H9 (cell line): Measurements from ENCODE around the gene BPIFB4. TPM values are rescaled to one million over a fixed set of nuclear protein-coding genes. Genes with fewer than 3 reads are reported as not detected.

Experiments used
- DNase-seq: peaks from one replicate; pipeline ENCODE4 v3.0.0-alpha.2; 2017
- H2AFZ ChIP-seq: one replicate; pipeline ENCODE4 v1.6.1; 2013; ENCODE audit warnings: mild to moderate bottlenecking, low read length, control low read depth, moderate library complexity
- H2AK5ac ChIP-seq: 2 replicates; pipeline ENCODE4 v1.6.1; 2013; ENCODE audit warnings: low read length, control low read depth, mixed read lengths; ENCODE audit not compliant: insufficient read length
- H2BK120ac ChIP-seq: one replicate; pipeline ENCODE4 v1.6.1; 2013; ENCODE audit warnings: low read depth, mild to moderate bottlenecking, low read length, control low read depth, inconsistent platforms; ENCODE audit not compliant: poor library complexity, severe bottlenecking
- H2BK12ac ChIP-seq: 2 replicates; pipeline ENCODE4 v1.6.1; 2013; ENCODE audit warnings: low read length, control low read depth, mixed read lengths, low read depth; ENCODE audit not compliant: insufficient read length
- H2BK15ac ChIP-seq: 2 replicates; pipeline ENCODE4 v1.6.1; 2013; ENCODE audit warnings: low read depth, low read length, control low read depth
- H2BK20ac ChIP-seq: one replicate; pipeline ENCODE4 v1.6.1; 2013; ENCODE audit warnings: low read depth, mild to moderate bottlenecking, low read length, control low read depth, inconsistent platforms; ENCODE audit not compliant: poor library complexity, severe bottlenecking
- H2BK5ac ChIP-seq: 2 replicates; pipeline ENCODE4 v1.6.1; 2013; ENCODE audit warnings: low read length, control low read depth, mixed read lengths; ENCODE audit not compliant: insufficient read length
- H3K14ac ChIP-seq: 2 replicates; pipeline ENCODE4 v1.6.1; 2013; ENCODE audit warnings: low read length, control low read depth; ENCODE audit not compliant: insufficient read depth
- H3K18ac ChIP-seq: 2 replicates; pipeline ENCODE4 v1.6.1; 2013; ENCODE audit warnings: low read depth, mild to moderate bottlenecking, mixed read lengths, low read length, control low read depth; ENCODE audit not compliant: insufficient read length
- H3K23ac ChIP-seq: 2 replicates; pipeline ENCODE4 v1.6.1; 2013; ENCODE audit warnings: low read length, control low read depth, mixed read lengths, low read depth; ENCODE audit not compliant: insufficient read length
- H3K23me2 ChIP-seq: 2 replicates; pipeline ENCODE4 v1.6.1; 2013; ENCODE audit warnings: low read depth, mild to moderate bottlenecking, mixed read lengths, low read length, control low read depth; ENCODE audit not compliant: insufficient read length, poor library complexity, severe bottlenecking
- H3K27ac ChIP-seq: 2 replicates; pipeline ENCODE4 v1.5.1; 2013; ENCODE audit warnings: low read length, control low read depth, mixed read lengths, low read depth; ENCODE audit not compliant: insufficient read length
- H3K27me3 ChIP-seq: 2 replicates; pipeline ENCODE4 v1.6.1; 2013; ENCODE audit warnings: low read length, control low read depth, inconsistent platforms; ENCODE audit not compliant: insufficient read depth
- H3K4ac ChIP-seq: 2 replicates; pipeline ENCODE4 v1.6.1; 2013; ENCODE audit warnings: low read depth, mild to moderate bottlenecking, control low read depth, inconsistent platforms, low read length, moderate library complexity
- H3K4me1 ChIP-seq: 2 replicates; pipeline ENCODE4 v1.6.1; 2013; ENCODE audit warnings: low read length, control low read depth, inconsistent platforms; ENCODE audit not compliant: insufficient read depth
- H3K4me2 ChIP-seq: 2 replicates; pipeline ENCODE4 v1.6.1; 2013; ENCODE audit warnings: low read length, control low read depth, mixed read lengths; ENCODE audit not compliant: insufficient read length, insufficient read depth
- H3K56ac ChIP-seq: 2 replicates; pipeline ENCODE4 v1.6.1; 2013; ENCODE audit warnings: low read depth, mild to moderate bottlenecking, mixed read lengths, low read length, control low read depth; ENCODE audit not compliant: insufficient read length
- H3K79me1 ChIP-seq: 2 replicates; pipeline ENCODE4 v1.6.1; 2013; ENCODE audit warnings: low read depth, mild to moderate bottlenecking, moderate library complexity, low read length, control low read depth, inconsistent platforms; ENCODE audit not compliant: insufficient read depth, poor library complexity, severe bottlenecking
- H3K79me2 ChIP-seq: 2 replicates; pipeline ENCODE4 v1.6.1; 2013; ENCODE audit warnings: low read length, control low read depth, inconsistent platforms; ENCODE audit not compliant: insufficient read depth
- H3K9ac ChIP-seq: 2 replicates; pipeline ENCODE4 v1.6.1; 2013; ENCODE audit warnings: low read length, control low read depth, mixed read lengths; ENCODE audit not compliant: insufficient read length; ENCODE audit errors: extremely low read depth
- H3K9me3 ChIP-seq: one replicate; pipeline ENCODE4 v1.6.1; 2013; ENCODE audit warnings: low read depth, low read length, inconsistent platforms; ENCODE audit not compliant: control insufficient read depth
- H3T11ph ChIP-seq: one replicate; pipeline ENCODE4 v1.6.1; 2013; ENCODE audit warnings: mild to moderate bottlenecking, low read length, control low read depth, inconsistent platforms
- H4K20me1 ChIP-seq: one replicate; pipeline ENCODE4 v1.6.1; 2013; ENCODE audit not compliant: control insufficient read depth, insufficient read length, insufficient read depth
- H4K5ac ChIP-seq: 2 replicates; pipeline ENCODE4 v1.6.1; 2013; ENCODE audit warnings: low read depth, mild to moderate bottlenecking, mixed read lengths, low read length, control low read depth; ENCODE audit not compliant: insufficient read length
- H4K8ac ChIP-seq: replicated peaks from 2 replicates; pipeline ENCODE4 v1.6.1; 2013; ENCODE audit warnings: low read length, control low read depth, mixed read lengths, low read depth; ENCODE audit not compliant: insufficient read length
- H4K91ac ChIP-seq: 2 replicates; pipeline ENCODE4 v1.6.1; 2013; ENCODE audit warnings: low read depth, mild to moderate bottlenecking, moderate library complexity, mixed read lengths, low read length, control low read depth; ENCODE audit not compliant: insufficient read length
- H3K27ac Mint-ChIP-seq, 3 experiments: 2 replicates in 2 of 3; 3 replicates in 1 of 3; pipeline ENCODE4 v1.8.0; 2020 to 2021; ENCODE audit warnings: mixed read lengths in 3 of 3, mild to moderate bottlenecking in 1 of 3, moderate library complexity in 1 of 3
- H3K27me3 Mint-ChIP-seq: 2 replicates; pipeline ENCODE4 v1.8.0; 2021; ENCODE audit warnings: low read depth, mild to moderate bottlenecking, moderate library complexity, mixed read lengths
- H3K36me3 Mint-ChIP-seq, 3 experiments: 2 replicates in 2 of 3; 3 replicates in 1 of 3; pipeline ENCODE4 v1.8.0; 2020 to 2021; ENCODE audit warnings: low read depth in 3 of 3, mixed read lengths in 3 of 3; ENCODE audit not compliant: insufficient read depth in 1 of 3
- H3K4me1 Mint-ChIP-seq, 2 experiments: 2 replicates each; pipeline ENCODE4 v1.8.0; 2020; ENCODE audit warnings: mixed read lengths in 2 of 2
- H3K4me3 Mint-ChIP-seq, 2 experiments: 2 replicates in 1 of 2; 3 replicates in 1 of 2; pipeline ENCODE4 v1.8.0; 2020 to 2021; ENCODE audit warnings: mild to moderate bottlenecking in 2 of 2, mixed read lengths in 2 of 2, moderate library complexity in 1 of 2
- H3K9me3 Mint-ChIP-seq, 2 experiments: 2 replicates in 1 of 2; 3 replicates in 1 of 2; pipeline ENCODE4 v1.8.0; 2020; ENCODE audit warnings: mild to moderate bottlenecking in 2 of 2, mixed read lengths in 2 of 2, moderate library complexity in 1 of 2
- WGBS: extraction: QIAGEN DNeasy Blood & Tissue Kit; methylation state at CpG from one replicate; pipeline ENCODE4 v1.1.7; 2013; ENCODE audit warnings: missing lambda C conversion rate, low lambda C conversion rate, mixed read lengths; ENCODE audit not compliant: insufficient read length; ENCODE audit errors: extremely low coverage; 5-methylcytosine and 5-hydroxymethylcytosine counted together
- total RNA-seq: library from RNA; stranded (reverse); gene quantifications from 2 replicates; pipeline ENCODE4 v1.2.1, GENCODE V29; 2021
- TF ChIP-seq, protein P1 (sequence below): fragments of 200-600 bp; sonication (generic); conservative IDR thresholded peaks from 3 replicates; pipeline ENCODE4 v1.8.0; 2021; ENCODE audit warnings: antibody characterized with exemption, mild to moderate bottlenecking

BPIFB4 gene
- total RNA-seq, 1 experiment from 2014 or later = not detected

DNA sequence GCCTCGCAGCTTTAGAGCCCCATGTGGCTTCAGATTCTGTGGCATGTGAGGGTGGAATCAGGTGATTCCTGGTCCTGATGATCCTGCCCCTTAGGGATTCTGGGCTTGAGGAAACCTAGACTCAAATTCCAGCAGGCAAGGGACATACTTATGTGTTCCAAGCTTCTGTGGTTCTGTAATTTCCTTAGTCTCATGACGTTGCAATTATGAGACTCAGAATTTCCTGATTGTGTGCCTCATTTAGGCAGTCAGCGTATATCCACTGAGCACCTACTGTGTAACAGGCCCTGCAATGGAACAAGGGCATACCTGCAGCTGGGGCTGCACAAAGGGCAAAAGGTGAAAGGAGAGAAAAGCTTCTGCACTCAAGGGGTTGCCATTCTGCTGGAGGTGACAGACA lies 11.6 kb upstream of the BPIFB4 start:
- Histone ChIP-seq H3K23me2 (no peaks in the 10 kb centered on the region), H3K79me2 (no peaks in the 10 kb centered on the region), H3K9ac (no peak overlapping the region), H3K79me1 (no peaks in the 10 kb centered on the region), H3K4me1 (no peaks in the 10 kb centered on the region), H2BK12ac (no peak overlapping the region), H3K18ac (no peak overlapping the region), H3K9me3 (no peaks in the 10 kb centered on the region), H4K5ac (no peak overlapping the region), H3K23ac (no peak overlapping the region), H3K27ac (no peak overlapping the region), H3K14ac (no peak overlapping the region), H2BK20ac (no peak overlapping the region), H2BK15ac (no peak overlapping the region), H4K91ac (no peak overlapping the region), H2BK5ac (no peak overlapping the region), H4K20me1 (no peaks in the 10 kb centered on the region), H3T11ph (no peak overlapping the region), H3K4me2 (no peak overlapping the region), H4K8ac (no peak overlapping the region), H3K4ac (no peak overlapping the region), H2BK120ac (no peak overlapping the region), H2AFZ (no peak overlapping the region), H3K56ac (no peak overlapping the region), H3K27me3 (no peaks in the 10 kb centered on the region), H2AK5ac (no peak overlapping the region)
- H3K27ac Mint-ChIP-seq = no peak overlapping the region
- no peaks in the 10 kb centered on the region for H3K4me1 Mint-ChIP-seq
- H3K9me3 Mint-ChIP-seq = no peaks in the 10 kb centered on the region; a peak in 1 of 5 replicates
- H3K4me3 Mint-ChIP-seq = no peak overlapping the region
- no peak for DNase-seq
- peaks cover under 1% of the 10 kb centered on the region for H3K27me3 Mint-ChIP-seq
- no CpG with 5 or more reads among the region's 3 CpGs for WGBS
- TF ChIP-seq, protein P1, sequence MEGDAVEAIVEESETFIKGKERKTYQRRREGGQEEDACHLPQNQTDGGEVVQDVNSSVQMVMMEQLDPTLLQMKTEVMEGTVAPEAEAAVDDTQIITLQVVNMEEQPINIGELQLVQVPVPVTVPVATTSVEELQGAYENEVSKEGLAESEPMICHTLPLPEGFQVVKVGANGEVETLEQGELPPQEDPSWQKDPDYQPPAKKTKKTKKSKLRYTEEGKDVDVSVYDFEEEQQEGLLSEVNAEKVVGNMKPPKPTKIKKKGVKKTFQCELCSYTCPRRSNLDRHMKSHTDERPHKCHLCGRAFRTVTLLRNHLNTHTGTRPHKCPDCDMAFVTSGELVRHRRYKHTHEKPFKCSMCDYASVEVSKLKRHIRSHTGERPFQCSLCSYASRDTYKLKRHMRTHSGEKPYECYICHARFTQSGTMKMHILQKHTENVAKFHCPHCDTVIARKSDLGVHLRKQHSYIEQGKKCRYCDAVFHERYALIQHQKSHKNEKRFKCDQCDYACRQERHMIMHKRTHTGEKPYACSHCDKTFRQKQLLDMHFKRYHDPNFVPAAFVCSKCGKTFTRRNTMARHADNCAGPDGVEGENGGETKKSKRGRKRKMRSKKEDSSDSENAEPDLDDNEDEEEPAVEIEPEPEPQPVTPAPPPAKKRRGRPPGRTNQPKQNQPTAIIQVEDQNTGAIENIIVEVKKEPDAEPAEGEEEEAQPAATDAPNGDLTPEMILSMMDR = no peak
- H3K36me3 Mint-ChIP-seq = no peaks in the 10 kb centered on the region
